ENCODE measurements around the gene OR5H14.

GRCh38 chr3:98130421-98130820 lies 16.9 kb upstream of the OR5H14 start, which contains the start of gene OR5H1:
- TF ChIP-seq POLR2A (IDR thresholded peaks at IDR 0.05; ENCODE audit: low read depth, low read length) (no peak), PAX5 (IDR thresholded peaks at IDR 0.05; ENCODE audit: insufficient read depth, low read length, severe bottlenecking) (no peak), SPI1 (IDR thresholded peaks at IDR 0.05; ENCODE audit: low read depth, low read length) (no peak), POLR2AphosphoS5 (IDR thresholded peaks at IDR 0.05; ENCODE audit: low read depth, low read length) (no peak), TAF1 (IDR thresholded peaks at IDR 0.05; ENCODE audit: low read depth, low read length) (no peak)
